HG03135 (cell line): ENCODE measurements around the gene SNX15.

Source experiments
- ATAC-seq: cut with Tn5 transposase; IDR thresholded peaks from one replicate; pipeline ENCODE4 v1.9.1; 2021; ENCODE audit warnings: mild to moderate bottlenecking, moderate library complexity; ENCODE audit not compliant: unreplicated experiment

Gene SNX15

DNA sequence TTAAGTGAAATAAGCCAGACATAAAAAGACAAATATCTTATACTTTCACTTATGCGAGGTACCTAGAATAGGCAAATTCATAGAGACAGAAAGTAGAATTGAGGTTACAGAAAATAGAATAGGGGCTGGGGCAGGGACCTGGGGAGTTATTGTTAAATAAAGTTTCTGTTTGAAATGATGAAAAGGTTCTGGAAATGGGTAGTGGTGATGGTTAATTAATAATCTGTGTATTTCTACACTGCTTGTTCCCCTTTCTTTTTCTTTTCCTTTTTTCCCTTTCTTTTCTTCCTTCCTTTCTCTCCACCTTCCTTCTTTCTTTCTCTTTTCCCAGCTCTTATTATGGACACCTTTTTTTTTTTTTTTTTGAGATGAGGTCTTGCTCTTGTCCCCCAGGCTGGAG, 28.3 kb downstream of the SNX15 start:
- no peak for ATAC-seq

DNA sequence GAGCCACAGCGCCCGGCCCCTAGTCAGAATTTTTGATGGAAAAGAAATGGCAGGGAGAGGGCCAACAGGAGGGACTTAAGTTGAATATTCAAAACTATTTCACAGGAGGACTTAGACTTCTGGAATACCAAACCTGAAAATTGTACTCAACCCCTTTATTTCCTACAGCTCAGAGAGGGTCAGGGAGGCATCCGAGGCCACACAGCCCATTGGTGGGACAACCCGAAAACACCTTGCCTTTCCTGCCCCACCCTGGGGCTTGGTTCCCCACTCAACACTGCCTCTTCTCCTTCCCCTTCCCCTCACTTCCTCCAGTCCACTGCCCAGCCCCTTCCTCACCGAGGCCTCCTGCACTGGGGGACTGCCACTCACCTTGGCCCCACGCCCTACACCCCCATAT, 29.8 kb downstream of the SNX15 start:
- no peak for ATAC-seq

DNA sequence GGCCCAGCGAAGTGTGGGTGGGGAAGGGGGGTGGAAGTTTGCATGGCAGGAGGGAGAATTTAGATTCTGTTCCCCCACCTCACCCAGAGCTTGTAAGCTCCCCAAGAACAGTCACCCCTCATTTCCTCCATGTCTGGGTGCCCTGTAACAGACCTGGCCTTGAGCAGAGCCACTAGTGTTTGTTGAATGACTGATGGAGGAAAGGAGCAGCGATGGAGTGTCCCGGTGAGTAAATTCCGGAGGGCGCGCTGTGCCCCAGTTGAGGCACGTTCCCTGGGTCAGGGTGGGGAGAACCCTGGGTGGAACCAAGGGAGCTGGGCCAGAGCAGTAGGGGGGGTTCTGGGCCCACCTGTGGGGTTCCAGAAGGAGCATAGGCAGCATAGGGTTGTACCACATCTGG, 30.3 kb downstream of the SNX15 start:
- no peak for ATAC-seq

DNA sequence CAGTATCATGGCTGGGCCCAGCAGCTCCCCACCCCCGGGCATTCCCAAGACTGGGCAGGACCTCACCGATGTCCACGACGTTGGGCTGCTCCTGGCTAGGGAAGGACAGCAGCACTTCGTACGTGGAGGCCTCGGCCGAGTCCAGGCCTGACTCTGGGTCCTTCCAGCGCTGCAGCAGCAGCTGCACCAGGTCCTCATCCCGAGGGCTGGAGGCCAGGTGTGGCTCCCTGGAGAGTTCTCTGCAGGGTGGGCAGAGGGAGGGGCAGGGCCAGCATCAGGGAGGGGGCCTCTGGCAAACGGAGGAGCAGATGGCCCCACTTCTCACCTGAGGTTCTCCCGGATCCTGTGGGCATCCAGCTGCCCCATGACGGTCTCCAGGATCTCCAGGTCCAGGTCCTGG, 30.8 kb downstream of the SNX15 start:
- ATAC-seq: no peak

- no peak for ATAC-seq
These were observed 31.3 kb downstream of the SNX15 start, which contains the start of gene NAALADL1 for GRCh38 chr11:65058419-65059054. TSS of gene NAALADL1 (minus strand) at chr11:65058553. CDS start at chr11:65058521, 32 bp downstream.

DNA sequence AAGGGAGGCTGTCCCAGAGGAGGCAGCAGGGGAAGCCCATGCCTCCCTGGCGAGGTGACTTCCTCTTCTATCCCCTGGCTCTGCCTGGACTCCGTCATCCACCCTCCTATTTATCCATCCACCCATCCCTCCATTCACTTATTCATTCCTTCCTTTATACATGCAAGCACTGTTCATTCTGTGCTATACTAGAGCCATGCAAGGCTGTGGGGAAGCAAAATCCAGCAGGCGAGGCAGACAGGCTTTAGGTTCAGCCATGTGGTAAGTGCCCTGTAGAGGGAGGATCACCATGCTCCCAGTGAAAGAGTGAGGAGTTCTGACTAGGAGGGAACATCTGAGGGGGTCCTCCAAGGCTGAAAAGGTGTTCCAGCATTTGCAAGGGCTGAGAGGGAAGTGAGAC, 32.3 kb downstream of the SNX15 start:
- no peak for ATAC-seq

- no peak for ATAC-seq
These were observed 33.0 kb downstream of the SNX15 start for GRCh38 chr11:65059959-65060824.

DNA sequence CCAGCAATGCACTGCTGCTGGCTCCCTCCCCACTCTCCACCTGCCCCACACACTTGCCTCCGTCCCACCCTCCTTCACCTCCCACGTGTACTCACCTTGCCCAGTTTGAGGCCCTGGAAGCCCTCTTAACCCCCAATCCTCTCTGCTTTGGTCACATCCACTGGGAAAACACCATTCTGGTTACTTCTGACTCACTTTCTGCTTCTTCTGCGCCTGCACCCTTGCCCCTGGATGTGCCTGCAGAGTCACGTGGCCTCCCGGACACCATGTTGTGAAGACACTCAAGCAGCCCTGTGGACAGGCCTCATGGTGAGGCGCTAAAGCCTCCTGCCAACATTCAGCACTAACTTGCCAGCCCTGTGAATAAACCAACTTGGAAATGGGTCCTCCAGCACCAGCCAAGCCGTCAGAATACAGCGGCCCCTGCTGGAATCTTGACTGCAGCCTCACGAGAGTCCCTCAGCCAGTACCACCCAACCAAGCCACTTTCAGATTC, 33.7 kb downstream of the SNX15 start:
- ATAC-seq: no peak

- no peak for ATAC-seq
These were observed 36.3 kb downstream of the SNX15 start for GRCh38 chr11:65063532-65063931.

GRCh38 chr11:65064847-65065240, 37.6 kb downstream of the SNX15 start:
- ATAC-seq: no peak

- no peak for ATAC-seq
These were observed 38.6 kb downstream of the SNX15 start for GRCh38 chr11:65065851-65066250.

GRCh38 chr11:65066315-65066714, 39.1 kb downstream of the SNX15 start:
- ATAC-seq: no peak

GRCh38 chr11:65066805-65067291, 39.6 kb downstream of the SNX15 start:
- ATAC-seq: no peak

GRCh38 chr11:65067446-65067845, 40.2 kb downstream of the SNX15 start:
- ATAC-seq: no peak

DNA sequence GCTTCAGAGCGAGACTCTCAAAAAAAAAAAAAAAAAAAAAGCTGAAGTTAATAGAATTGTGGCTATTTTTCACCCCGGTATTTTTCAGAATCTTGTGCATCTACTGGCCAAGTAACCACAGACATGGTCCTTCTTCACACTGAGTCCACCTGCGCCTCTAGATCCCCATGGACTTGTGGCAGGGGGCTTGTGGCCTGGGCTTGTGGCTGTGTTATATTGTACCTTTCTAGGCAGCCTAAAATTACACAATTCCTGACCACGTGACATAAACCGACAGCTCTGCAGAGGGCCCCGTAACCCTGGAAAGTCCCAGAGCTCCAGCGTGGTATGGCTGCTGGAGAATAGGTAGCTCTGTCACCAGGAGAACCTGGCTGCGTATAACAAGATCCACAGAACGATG, 42.0 kb downstream of the SNX15 start:
- no peak for ATAC-seq

- ATAC-seq: no peak
These were observed 44.8 kb downstream of the SNX15 start for GRCh38 chr11:65071907-65072630.

DNA sequence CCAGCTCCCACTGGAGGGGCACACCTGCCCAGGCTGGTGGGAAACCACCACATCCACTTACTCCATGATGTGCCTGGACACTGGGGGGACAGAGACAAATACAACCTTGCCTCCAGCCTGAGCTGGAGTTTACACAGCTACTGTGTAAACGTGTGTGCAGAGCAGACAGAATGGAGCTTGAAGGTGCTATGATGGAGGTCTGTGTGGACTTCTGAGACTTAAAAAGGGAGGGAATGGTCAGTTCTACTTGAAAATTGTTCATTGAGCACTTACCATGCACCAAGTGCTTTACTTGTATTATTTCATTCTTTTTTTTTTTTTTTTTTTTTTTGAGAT, 45.4 kb downstream of the SNX15 start:
- ATAC-seq: no peak

- no peak for ATAC-seq
These were observed 50.2 kb downstream of the SNX15 start for GRCh38 chr11:65077451-65077850.

GRCh38 chr11:65078151-65078550, 50.9 kb downstream of the SNX15 start:
- ATAC-seq: no peak

- ATAC-seq: no peak
These were observed 51.6 kb downstream of the SNX15 start for GRCh38 chr11:65078786-65079342.
